ENCODE data around the gene SPRY1.

Gene SPRY1

DNA sequence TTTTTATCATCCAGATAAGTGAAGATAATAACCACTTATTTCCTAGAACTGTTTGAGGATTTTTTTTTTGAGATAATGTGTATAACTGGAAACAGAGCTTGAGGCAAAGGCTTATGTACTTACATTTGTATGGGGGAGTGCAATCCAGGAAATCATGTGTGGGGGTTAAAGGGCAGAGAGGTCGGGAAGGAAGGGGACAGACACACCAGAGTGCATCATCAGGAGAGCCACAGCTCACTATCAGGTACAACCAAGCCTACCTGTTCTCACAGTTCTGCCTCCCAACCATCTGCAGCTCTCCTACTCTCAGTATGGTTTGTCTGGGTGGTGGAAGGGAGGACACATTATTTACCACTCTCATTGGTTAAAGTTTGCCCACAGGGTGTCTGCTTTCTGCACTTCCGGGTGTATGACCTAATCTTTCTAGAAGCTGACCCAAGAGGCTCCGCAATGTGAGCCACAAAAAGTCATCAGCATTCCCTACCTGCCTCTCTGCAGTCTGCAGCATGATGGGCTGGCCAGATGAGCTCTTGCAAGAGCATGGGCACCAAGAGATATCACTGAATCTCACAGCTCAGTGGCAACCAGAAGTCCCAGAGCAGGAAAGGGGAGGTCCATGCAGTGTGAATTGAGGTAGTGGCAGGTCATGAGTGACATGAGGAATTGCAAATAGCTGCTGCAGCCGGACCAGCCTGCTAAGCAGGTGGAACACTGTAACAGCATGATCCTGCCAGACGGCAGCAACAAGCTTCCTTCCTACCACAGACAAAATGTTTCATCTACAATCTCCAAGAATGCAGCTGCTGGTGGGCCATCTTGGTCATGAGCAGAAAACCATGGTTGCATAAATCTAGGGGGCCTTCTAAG, 36.9 kb upstream of the SPRY1 start:
- TF ChIP-seq CTCF (conservative IDR thresholded peaks at IDR 0.05; ENCODE audit: low read depth, low read length), result no peak
- no peak for DNase-seq (ENCODE audit: low read depth)
- no peak overlapping the region for H3K4me3 ChIP-seq (ENCODE audit: low read depth, low read length)

GRCh38 chr4:123361195-123361861, 35.3 kb upstream of the SPRY1 start:
- TF ChIP-seq CTCF (conservative IDR thresholded peaks at IDR 0.05; ENCODE audit: low read depth, low read length), result no peak
- no peak overlapping the region for H3K4me3 ChIP-seq (ENCODE audit: low read depth, low read length)
- peak; percentile 90 for DNase-seq (ENCODE audit: low read depth)

- no peak for TF ChIP-seq CTCF (conservative IDR thresholded peaks at IDR 0.05; ENCODE audit: low read depth, low read length)
- no peak overlapping the region for H3K4me3 ChIP-seq (ENCODE audit: low read depth, low read length)
- no peak for DNase-seq (ENCODE audit: low read depth)
These were observed 34.5 kb upstream of the SPRY1 start for GRCh38 chr4:123362103-123362502.

DNA sequence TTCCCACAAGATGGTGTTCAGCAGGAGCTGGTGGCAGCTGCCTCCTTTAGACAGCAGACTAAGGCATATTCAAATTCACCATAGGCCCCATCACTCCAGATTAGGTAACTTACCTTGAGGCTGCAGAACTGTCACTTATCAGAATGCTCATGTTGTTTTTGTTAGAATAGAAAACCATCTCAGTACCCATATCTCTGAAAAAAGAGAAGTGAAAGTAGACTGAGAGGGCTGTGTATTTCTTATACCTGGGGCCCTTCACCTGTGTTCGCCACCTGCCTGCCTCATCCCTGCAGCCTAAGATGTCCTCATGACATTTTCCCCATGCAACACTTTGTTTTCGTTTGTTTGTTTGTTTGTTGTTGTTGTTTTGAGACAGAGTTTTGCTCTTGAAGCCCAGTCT, 32.9 kb upstream of the SPRY1 start:
- no peak overlapping the region for H3K4me3 ChIP-seq (ENCODE audit: low read depth, low read length)
- no peak for TF ChIP-seq CTCF (conservative IDR thresholded peaks at IDR 0.05; ENCODE audit: low read depth, low read length)
- DNase-seq (ENCODE audit: low read depth), result no peak

DNA sequence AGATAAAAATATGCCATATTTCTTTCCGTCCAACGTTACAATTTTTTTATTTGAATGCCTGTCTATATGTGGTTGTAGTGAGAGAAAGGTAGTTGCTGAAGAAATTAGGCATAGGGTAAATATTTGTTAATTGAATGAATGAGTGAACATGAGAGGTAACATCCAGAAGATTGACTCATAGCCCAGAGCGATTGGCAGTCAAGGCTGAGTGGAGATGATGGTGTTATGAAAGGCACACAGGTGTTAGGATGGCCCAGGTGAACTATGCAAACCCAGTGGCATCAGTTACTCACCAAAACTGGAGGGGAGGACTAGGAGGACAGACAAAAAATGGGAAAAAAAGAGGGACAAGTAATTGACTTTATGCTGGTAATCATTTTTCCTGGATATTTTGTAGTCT, 31.7 kb upstream of the SPRY1 start:
- no peak for DNase-seq (ENCODE audit: low read depth)
- no peak overlapping the region for H3K4me3 ChIP-seq (ENCODE audit: low read depth, low read length)
- TF ChIP-seq CTCF (conservative IDR thresholded peaks at IDR 0.05; ENCODE audit: low read depth, low read length), result no peak

- no peak for TF ChIP-seq CTCF (conservative IDR thresholded peaks at IDR 0.05; ENCODE audit: low read depth, low read length)
- H3K4me3 ChIP-seq (ENCODE audit: low read depth, low read length), result no peak overlapping the region
- DNase-seq (ENCODE audit: low read depth), result peak; percentile 52
These were observed 31.2 kb upstream of the SPRY1 start for GRCh38 chr4:123365412-123365811.
